Pulmonary artery endothelial cell (primary cell): ENCODE results near the gene WDR70. TPM values are rescaled to one million over a fixed set of nuclear protein-coding genes. Genes with fewer than 3 reads are reported as not detected.
"Not testable (repeated sequence)": the region's sequence is repeated elsewhere in the genome, so short reads cannot be mapped to it uniquely, and the experiment has no call there.

ENCODE experiments used
- DNase-seq: peaks from one replicate; pipeline ENCODE4 v3.0.0-alpha.2; 2011; ENCODE audit warnings: low read depth, low spot score
- total RNA-seq: library from RNA; depleted of rRNA; stranded (reverse); fragments of >200 nt; gene quantifications from 2 replicates; pipeline ENCODE4 v1.2.3, GENCODE V29; 2014

The WDR70 gene
- total RNA-seq, 1 donor from 2014 or later = 35.9 TPM

GRCh38 chr5:37672118-37672588 is 293.0 kb downstream of the WDR70 start:
- DNase-seq = not testable (repeated sequence)

GRCh38 chr5:37674361-37674760 is 295.2 kb downstream of the WDR70 start:
- not testable (repeated sequence) for DNase-seq

DNA sequence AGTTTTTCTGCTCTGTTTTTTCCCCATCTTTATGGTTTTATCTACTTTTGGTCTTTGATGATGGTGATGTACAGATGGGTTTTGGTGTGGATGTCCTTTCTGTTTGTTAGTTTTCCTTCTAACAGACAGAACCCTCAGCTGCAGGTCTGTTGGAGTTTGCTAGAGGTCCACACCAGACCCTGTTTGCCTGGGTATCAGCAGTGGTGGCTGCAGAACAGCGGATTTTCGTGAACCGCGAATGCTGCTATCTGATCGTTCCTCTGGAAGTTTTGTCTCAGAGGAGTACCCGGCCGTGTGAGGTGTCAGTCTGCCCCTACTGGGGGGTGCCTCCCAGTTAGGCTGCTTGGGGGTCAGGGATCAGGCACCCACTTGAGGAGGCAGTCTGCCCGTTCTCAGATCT is 300.2 kb downstream of the WDR70 start:
- DNase-seq = not testable (repeated sequence)

DNA sequence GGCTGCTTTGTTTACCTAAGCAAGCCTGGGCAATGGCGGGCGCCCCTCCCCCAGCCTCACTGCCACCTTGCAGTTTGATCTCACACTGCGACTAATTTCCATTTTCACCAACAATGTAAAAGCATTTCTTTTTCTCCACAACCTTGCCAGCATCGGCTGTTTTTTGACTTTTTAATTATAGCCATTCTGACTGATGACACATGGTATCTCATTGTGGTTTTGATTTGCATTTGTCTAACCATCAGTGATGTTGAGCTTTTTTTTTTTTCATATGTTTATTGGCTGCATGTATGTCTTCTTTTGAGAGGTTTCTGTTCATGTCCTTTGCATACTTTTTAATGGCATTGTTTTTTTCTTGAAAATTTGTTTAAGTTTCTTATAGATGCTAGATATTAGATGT is 300.8 kb downstream of the WDR70 start:
- not testable (repeated sequence) for DNase-seq

DNA sequence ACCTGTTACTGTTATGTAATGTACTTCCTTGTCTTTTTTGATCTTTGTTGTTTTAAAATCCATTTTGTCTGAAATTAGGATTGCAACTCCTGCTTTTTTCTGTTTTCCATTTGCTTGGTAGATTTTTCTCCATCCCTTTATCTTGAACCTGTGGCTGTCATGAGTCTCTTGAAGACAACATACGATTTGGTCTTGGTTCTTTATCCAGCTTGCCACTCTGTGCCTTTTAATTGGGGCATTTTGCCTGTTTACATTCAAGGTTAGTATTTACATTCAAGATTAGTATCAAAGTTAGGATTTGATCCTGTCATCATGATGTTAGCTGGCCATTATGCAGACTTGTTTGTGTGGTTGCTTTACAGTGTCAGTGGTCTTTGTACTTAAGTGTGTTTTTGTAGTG is 304.0 kb downstream of the WDR70 start:
- DNase-seq = no peak

DNA sequence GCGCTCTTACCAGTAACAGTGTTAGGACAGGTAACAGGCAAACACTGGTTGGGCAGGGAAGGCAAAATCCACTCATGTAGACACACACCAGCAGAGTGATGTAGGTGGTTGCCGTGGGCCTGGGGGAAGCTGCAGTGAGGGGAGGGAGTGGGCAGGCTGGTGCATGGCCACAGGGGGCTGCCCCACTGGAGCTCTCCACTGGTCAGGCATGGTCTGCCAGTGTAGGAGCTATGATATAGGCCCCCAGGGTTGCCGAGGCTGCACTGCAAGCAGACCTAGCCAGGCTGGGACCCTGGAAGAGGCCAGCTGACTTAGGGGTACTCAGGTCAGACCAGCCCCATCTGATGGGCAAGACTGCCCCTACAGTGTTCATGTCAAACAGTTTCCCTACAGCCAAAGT is 306.1 kb downstream of the WDR70 start:
- no peak for DNase-seq

DNA sequence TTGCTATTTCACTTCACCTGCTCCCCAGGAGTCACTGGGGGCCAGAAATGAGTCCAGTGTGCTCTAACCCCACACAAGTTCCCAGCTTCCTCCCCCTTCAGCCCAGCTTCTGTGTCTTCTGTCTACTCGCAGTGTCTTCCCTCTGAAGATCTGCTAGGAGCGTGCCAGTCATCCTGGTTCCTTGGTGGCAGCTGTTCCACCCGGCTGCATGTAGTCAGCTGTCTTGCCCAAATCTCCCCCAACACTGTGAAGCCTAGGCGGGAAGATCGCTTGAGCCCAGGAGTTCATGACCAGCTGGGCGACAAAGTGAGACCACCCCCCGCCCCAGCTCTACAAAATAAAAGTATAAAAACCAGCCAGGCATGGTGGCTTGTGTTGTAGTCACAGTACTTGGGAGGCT is 306.7 kb downstream of the WDR70 start:
- DNase-seq = no peak

- DNase-seq = not testable (repeated sequence)
Measured at GRCh38 chr5:37688925-37689324, 309.8 kb downstream of the WDR70 start.

DNA sequence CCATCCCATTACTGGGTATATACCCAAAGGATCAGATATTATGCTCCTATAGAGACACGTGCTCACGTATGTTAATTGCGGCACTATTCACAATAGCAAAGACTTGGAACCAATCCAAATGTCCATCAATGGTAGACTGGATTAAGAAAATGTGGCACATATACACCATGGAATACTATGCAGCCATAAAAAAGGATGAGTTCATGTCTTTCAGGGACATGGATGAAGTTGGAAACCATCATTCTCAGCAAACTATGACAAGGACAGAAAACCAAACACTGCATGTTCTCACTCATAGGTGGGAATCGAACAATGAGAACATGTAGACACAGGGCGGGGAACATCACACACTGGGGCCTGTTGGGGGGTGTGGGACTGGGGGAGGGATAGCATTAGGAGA is 315.2 kb downstream of the WDR70 start:
- DNase-seq = not testable (repeated sequence)

DNA sequence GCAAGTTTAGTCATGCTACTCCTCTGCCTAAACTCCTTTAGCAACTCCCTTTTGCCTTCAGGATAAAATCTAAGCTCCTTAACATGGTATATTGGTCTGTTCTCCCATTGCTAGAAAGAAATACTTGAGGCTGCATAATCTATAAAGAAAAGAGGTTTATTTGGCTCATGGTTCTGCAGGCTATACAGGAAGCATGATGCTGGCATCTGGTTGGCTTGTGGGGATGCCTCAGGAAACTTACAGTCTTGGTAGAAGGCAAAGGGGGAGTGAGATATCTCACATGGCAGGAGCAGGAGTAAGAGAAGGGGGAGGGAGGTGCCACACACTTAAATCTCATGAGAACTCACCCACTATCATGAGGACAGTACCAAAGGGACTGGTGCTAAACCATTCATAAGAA is 315.7 kb downstream of the WDR70 start:
- no peak for DNase-seq

DNA sequence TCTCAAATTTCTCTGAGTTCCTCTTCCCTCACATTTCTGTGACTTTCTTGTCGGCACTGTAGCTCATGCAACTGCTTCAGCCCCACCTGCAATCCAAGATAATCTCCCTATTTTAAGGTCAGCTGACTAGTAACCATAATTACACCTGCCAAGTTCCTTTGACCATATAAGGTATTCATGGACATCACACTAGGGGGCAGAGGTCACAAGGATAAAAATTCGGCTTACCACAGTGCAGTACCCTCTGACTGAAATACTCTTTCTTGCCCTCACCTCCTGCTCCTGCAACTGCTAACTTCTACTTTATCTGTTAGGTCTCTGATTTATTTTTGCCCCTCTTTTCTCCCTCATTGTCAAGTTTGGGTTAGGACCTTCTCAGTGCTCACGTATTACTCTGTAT is 316.5 kb downstream of the WDR70 start:
- DNase-seq = no peak

DNA sequence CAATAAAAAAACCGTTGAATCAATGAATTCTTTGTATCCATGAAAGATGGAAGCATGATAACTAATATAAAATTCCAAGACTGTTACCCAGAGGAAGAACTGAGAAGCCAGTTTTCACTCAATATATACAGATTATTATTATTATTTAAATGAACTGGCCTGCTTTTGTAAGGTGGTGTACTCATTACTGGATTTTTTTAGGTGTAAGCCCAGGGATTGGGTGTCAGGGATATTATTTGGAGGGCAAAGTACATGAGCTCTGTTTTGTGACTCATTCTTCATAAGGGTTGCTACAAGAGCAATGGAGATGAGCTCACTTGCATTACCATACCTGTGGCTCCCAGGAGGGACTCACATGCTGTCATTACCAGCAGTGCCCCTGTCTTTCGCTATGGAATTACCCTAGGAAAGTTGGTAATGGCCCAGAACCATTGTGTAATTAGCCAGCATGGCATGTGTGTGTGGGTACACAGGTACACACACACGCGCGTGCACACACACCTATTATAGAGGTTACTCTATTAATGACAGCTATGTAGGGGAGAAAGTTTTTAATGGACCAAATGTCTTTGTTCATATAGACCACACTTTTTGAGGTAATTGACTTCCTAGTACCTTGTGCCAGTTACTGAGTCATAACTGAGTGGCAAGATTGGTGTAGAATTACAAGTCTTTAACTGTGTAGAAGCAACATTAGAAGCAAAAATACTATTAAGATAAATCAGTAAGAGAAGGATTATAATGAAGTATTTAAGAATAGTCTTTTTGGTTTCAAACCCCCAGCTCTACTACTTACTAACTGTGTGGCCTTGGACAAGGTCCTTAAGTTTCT is 317.3 kb downstream of the WDR70 start:
- DNase-seq = no peak

- DNase-seq = no peak
Measured at GRCh38 chr5:37701868-37702267, 322.8 kb downstream of the WDR70 start.

GRCh38 chr5:37703841-37704241 is 324.7 kb downstream of the WDR70 start:
- no peak for DNase-seq

DNA sequence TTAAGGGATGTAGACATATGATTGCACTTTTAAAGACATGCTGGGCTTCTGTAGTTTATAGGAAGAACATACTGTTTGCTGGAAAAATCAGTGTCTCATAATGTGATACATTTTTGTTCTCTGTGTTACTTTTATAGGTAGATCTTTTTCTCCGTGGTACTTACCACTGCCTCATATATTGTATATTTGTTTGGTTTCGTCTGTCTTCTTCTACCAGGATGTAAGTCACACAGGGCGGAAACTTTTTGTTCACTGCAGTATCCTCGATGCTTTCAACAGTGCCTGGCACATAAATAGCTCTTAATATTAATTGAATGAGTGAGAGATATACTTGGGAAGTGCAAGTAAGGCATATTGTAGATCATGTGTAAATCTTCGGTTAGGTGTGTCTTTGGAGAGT is 325.3 kb downstream of the WDR70 start:
- no peak for DNase-seq

GRCh38 chr5:37709020-37709419 is 329.9 kb downstream of the WDR70 start:
- no peak for DNase-seq

DNA sequence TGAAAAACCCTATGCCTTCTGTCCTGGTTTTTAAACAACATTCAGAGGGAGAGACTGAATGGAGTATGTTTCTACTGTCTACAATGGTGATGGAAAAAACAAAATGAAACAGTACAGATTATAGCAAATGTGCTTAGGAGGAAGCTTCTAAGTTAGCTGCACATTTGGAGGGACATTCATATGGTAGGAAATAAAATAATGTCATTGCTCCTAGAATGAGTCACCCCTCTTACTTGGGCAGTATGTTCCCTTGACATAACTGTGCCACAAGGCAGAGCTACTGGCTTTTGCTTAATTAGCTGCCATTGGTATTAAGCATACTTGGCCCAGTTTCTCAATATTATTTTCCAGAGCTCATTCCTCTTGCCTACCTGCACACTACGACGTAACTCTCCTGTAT is 331.8 kb downstream of the WDR70 start:
- DNase-seq = no peak

- no peak for DNase-seq
Measured at GRCh38 chr5:37712750-37713149, 333.6 kb downstream of the WDR70 start.

DNA sequence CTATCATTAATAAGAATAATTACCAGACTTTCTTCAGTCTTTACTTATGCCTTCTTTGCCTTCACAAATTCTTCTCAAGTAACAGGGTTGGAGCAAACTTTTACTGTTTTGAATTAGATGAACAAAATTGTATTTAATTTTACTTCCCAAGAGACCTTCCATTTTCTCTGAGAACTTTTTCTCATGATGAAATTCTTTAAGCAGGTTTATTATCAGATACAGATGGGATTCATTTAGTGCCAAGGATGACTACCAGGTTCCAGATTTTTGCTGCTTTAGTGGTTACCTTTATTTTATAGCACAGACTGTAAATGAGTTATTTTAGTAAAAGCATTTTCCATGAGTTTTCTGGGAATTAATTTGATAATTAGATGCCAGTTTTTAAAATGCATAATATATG is 335.6 kb downstream of the WDR70 start:
- DNase-seq = no peak

DNA sequence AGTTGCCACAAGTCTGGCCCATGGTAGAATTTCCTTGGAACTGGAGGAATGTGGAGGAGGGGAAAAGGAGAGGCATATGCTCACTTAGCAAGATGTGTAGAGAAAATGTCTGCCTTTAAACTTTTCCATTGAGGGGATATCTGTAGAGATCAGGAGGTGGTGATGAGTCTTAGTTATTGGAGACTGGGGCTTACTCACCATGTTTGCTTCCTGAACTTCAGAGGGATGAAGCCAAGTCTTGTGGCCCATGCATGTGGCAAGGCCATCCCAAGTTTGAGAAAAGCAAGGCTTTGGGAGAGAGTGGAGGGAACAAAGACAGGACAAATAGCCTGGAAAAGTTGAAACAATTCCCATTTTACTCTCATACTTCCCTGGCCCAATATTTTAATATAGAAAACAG is 336.2 kb downstream of the WDR70 start:
- no peak for DNase-seq

DNA sequence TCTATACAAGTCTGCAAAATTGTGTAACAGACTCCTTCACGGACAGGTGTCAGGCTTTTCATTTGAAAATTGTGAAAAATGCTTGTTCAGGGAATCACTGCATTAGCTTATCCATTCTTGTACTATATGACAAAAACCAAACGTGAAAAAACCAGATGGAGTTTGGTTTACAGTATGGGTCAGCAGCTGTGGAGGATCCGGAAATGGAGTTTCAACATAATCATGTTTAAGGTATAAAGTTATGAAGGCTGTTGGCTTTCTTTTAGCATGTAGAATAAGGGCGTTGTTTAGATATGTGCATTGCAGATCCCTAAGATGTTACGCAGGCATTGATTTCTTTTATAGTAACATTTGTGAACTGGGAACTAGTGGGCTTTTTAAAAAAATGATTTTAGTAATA is 336.9 kb downstream of the WDR70 start:
- DNase-seq = no peak

GRCh38 chr5:37716405-37716804 is 337.3 kb downstream of the WDR70 start:
- DNase-seq = no peak

DNA sequence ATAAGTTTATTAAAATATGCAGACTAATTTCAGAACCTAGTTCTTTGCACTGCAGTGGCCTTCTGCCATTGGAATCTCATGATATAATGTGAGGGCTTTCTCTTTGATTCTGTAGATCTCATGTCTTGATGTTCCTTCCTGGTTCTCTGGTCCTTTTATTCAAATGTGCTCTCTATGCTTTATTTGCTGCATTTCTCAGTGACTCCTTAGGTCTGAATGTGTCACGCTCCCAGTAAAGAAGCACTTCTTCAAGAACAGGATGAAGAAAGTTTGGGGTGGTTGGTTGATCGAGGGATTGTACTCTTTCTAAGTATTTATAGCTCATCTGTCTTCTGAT is 338.1 kb downstream of the WDR70 start:
- no peak for DNase-seq
